Measurements from ENCODE around the gene PLCB1. TPM values are rescaled to one million over a fixed set of nuclear protein-coding genes. Genes with fewer than 3 reads are reported as not detected.

The PLCB1 gene
- total RNA-seq, 1 experiment from 2014 or later = 6.0 TPM

DNA sequence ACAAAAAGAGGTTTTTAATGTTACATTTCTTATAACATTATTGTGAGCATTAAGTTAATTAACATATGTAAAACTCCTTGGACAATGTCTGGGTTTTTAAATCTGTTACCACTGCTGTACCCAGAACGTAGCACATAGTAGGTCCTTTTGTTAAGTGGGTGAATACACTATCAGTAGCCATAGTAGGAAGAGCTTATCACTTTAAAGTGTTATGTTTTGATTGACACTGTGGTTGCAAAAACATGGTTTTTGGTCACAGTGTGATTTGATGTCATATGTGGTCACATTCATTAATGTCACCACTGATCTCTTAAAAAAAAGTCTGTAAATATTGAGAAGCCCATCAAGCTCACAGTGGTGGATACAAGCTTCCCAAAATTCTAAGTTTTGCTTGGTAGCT, 160.7 kb downstream of the PLCB1 start:
- TF ChIP-seq, protein P1, sequence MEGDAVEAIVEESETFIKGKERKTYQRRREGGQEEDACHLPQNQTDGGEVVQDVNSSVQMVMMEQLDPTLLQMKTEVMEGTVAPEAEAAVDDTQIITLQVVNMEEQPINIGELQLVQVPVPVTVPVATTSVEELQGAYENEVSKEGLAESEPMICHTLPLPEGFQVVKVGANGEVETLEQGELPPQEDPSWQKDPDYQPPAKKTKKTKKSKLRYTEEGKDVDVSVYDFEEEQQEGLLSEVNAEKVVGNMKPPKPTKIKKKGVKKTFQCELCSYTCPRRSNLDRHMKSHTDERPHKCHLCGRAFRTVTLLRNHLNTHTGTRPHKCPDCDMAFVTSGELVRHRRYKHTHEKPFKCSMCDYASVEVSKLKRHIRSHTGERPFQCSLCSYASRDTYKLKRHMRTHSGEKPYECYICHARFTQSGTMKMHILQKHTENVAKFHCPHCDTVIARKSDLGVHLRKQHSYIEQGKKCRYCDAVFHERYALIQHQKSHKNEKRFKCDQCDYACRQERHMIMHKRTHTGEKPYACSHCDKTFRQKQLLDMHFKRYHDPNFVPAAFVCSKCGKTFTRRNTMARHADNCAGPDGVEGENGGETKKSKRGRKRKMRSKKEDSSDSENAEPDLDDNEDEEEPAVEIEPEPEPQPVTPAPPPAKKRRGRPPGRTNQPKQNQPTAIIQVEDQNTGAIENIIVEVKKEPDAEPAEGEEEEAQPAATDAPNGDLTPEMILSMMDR (IDR thresholded peaks at IDR 0.05; ENCODE audit: unreplicated experiment) = no peak
- Mint-ChIP-seq H3K27ac (ENCODE audit: unreplicated experiment) (no peak overlapping the region), H3K36me3 (ENCODE audit: insufficient read depth, unreplicated experiment) (no peaks in the 10 kb centered on the region), H3K4me3 (ENCODE audit: low read depth, unreplicated experiment) (no peak overlapping the region), H3K4me1 (ENCODE audit: low read depth, unreplicated experiment) (no peaks in the 10 kb centered on the region), H3K27me3 (ENCODE audit: unreplicated experiment) (no peaks in the 10 kb centered on the region), H3K9me3 (ENCODE audit: low read depth, unreplicated experiment) (no peaks in the 10 kb centered on the region)
- intact Hi-C loops (cut with micrococcal nuclease; ENCODE audit: unreplicated experiment) = no loop called here
- DNase-seq = no peak
- CTCF ChIA-PET = no interaction called here
- BruUV-seq (replicated peaks) = no TSS peak

DNA sequence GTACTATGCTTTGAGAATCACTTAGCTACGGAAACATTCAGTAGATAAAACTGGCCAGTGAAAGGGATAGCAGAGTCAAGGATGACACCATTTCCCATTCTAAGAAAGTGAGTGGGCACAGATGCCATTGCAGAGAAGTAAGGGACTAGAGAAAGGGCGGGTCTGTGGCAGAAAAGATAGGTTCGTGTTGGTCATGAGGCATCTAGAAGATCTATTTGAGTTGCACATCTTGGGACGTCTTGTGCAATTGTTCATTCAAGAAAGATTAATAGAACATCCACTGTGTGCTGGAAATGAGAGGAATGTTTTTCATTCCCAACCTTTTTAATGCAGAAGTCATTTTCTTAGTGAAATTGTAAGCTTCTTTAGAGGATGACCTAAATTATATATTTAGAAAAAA, 161.7 kb downstream of the PLCB1 start:
- TF ChIP-seq, protein P1 (IDR thresholded peaks at IDR 0.05; ENCODE audit: unreplicated experiment) = no peak
- Mint-ChIP-seq H3K4me3 (ENCODE audit: low read depth, unreplicated experiment) (no peak overlapping the region), H3K27ac (ENCODE audit: unreplicated experiment) (no peak overlapping the region), H3K9me3 (ENCODE audit: low read depth, unreplicated experiment) (no peaks in the 10 kb centered on the region), H3K4me1 (ENCODE audit: low read depth, unreplicated experiment) (no peaks in the 10 kb centered on the region), H3K36me3 (ENCODE audit: insufficient read depth, unreplicated experiment) (no peaks in the 10 kb centered on the region), H3K27me3 (ENCODE audit: unreplicated experiment) (no peaks in the 10 kb centered on the region)
- intact Hi-C loops (cut with micrococcal nuclease; ENCODE audit: unreplicated experiment) = no loop called here
- CTCF ChIA-PET = no interaction called here
- BruUV-seq (replicated peaks) = no TSS peak
- DNase-seq = no peak

DNA sequence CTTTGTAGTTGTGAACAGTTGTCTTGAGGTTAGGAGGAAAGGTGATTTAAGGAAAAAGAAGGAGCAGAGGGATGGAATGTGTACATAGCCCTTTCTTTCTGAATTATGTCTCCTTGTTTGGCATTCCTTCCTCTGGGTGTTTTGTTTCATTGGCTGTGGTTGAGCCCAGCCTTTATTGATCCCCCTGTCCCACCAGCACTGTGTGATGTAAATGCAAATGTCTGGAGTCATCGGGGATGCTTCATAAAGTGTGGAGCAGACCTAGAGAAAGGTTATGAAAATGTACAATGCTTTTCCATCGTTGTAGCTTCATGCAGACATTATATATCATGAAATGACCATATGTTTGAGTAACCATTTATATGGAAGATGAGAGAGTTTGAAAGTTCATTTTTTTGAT, 164.5 kb downstream of the PLCB1 start:
- Mint-ChIP-seq H3K27ac (ENCODE audit: unreplicated experiment) (no peak overlapping the region), H3K4me3 (ENCODE audit: low read depth, unreplicated experiment) (no peak overlapping the region), H3K27me3 (ENCODE audit: unreplicated experiment) (no peaks in the 10 kb centered on the region), H3K36me3 (ENCODE audit: insufficient read depth, unreplicated experiment) (no peaks in the 10 kb centered on the region), H3K9me3 (ENCODE audit: low read depth, unreplicated experiment) (no peaks in the 10 kb centered on the region), H3K4me1 (ENCODE audit: low read depth, unreplicated experiment) (no peaks in the 10 kb centered on the region)
- no peak for DNase-seq
- CTCF ChIA-PET = no interaction called here
- intact Hi-C loops (cut with micrococcal nuclease; ENCODE audit: unreplicated experiment) = no loop called here
- BruUV-seq (replicated peaks) = no TSS peak
- TF ChIP-seq, protein P1 (IDR thresholded peaks at IDR 0.05; ENCODE audit: unreplicated experiment) = no peak

DNA sequence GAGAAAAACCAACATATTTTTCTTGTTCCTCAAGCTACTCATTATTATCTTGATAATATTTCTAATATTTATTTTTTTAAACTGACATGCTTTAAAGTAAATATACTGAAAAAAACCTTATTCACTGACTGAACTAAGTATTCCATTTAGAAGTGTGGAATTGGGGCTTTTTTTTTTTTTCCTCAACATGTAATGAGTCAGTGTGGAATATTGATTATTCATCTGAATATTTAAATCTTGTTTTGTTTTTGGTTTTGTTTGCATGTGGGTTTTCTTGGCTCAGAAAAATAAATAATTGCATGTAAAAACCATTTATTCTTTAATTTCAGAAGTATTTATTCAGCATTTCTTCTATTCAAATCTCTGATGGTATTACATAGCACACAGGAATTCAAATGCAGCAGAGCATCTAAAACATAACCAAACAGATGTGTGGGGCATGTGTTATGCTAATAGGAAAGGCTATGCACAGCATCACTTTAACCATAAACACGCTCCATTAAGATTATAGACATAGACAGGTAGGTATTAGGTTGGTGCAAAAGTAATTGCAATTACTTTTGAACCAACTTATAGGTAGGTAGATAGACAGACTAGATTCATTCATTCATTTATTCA, 166.5 kb downstream of the PLCB1 start:
- BruUV-seq (replicated peaks) = no TSS peak
- no peak for DNase-seq
- Mint-ChIP-seq H3K4me1 (ENCODE audit: low read depth, unreplicated experiment) (no peaks in the 10 kb centered on the region), H3K27me3 (ENCODE audit: unreplicated experiment) (no peaks in the 10 kb centered on the region), H3K27ac (ENCODE audit: unreplicated experiment) (no peak overlapping the region), H3K4me3 (ENCODE audit: low read depth, unreplicated experiment) (no peak overlapping the region), H3K36me3 (ENCODE audit: insufficient read depth, unreplicated experiment) (no peaks in the 10 kb centered on the region), H3K9me3 (ENCODE audit: low read depth, unreplicated experiment) (no peaks in the 10 kb centered on the region)
- TF ChIP-seq, protein P1 (IDR thresholded peaks at IDR 0.05; ENCODE audit: unreplicated experiment) = no peak
- CTCF ChIA-PET = interaction anchor here (0.7 kb wide), 2 partner anchors 13 to 323 kb away, joined by 3 to 4 read pairs; no protein-coding TSS in a partner anchor
- intact Hi-C loops (cut with micrococcal nuclease; ENCODE audit: unreplicated experiment) = no loop called here

All from Calu3 (cell line).